Airway epithelial cell (primary cell): ENCODE measurements around the gene CERCAM. TPM values are rescaled to one million over a fixed set of nuclear protein-coding genes. Genes with fewer than 3 reads are reported as not detected.

Experiments
- total RNA-seq: library from RNA; depleted of rRNA; stranded (reverse); fragments of >200 nt; gene quantifications from 2 replicates; pipeline ENCODE4 v1.2.3, GENCODE V29; 2015

The CERCAM gene, protein sequence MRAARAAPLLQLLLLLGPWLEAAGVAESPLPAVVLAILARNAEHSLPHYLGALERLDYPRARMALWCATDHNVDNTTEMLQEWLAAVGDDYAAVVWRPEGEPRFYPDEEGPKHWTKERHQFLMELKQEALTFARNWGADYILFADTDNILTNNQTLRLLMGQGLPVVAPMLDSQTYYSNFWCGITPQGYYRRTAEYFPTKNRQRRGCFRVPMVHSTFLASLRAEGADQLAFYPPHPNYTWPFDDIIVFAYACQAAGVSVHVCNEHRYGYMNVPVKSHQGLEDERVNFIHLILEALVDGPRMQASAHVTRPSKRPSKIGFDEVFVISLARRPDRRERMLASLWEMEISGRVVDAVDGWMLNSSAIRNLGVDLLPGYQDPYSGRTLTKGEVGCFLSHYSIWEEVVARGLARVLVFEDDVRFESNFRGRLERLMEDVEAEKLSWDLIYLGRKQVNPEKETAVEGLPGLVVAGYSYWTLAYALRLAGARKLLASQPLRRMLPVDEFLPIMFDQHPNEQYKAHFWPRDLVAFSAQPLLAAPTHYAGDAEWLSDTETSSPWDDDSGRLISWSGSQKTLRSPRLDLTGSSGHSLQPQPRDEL
- total RNA-seq = 57.5 and 64.2 TPM in 2 replicates

DNA sequence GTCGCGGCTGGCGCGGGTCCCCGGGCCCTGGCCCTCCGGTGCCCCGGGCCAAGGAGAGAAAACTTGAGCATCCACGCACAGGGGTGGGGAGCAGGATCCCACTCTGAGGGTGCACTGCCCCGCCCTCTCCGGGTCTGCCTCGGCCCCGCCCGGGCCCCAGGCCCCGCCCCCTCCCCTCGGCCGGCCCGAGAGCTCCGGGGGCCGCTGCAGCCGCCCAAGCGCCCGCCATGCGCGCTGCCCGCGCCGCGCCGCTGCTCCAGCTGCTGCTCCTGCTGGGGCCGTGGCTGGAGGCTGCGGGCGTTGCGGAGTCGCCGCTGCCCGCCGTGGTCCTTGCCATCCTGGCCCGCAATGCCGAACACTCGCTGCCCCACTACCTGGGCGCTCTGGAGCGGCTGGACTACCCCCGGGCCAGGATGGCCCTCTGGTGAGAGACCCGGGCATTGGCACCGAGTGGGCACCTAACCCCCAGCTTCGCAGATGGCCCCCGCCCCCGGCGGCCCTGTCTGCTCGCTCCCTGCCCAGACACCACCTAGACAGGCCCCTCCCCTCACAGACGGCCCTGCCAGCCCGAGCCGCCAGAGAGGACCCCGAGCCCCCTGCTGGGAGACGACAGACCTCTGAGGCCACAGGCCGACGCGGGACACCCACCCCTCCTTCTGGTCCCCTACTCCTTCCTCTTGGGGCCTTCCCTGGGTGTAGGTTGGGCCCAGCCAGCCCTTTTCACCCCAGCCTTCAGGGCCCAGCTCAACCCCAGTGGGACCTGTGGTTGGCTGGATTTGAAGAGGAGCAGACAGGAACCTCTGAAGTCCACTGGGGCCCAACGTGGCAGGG lies at the start of gene CERCAM:
TSS of gene CERCAM (plus strand) at position 207 of the 831 bp plus-strand sequence. CDS start at position 228, 21 bp downstream.

DNA sequence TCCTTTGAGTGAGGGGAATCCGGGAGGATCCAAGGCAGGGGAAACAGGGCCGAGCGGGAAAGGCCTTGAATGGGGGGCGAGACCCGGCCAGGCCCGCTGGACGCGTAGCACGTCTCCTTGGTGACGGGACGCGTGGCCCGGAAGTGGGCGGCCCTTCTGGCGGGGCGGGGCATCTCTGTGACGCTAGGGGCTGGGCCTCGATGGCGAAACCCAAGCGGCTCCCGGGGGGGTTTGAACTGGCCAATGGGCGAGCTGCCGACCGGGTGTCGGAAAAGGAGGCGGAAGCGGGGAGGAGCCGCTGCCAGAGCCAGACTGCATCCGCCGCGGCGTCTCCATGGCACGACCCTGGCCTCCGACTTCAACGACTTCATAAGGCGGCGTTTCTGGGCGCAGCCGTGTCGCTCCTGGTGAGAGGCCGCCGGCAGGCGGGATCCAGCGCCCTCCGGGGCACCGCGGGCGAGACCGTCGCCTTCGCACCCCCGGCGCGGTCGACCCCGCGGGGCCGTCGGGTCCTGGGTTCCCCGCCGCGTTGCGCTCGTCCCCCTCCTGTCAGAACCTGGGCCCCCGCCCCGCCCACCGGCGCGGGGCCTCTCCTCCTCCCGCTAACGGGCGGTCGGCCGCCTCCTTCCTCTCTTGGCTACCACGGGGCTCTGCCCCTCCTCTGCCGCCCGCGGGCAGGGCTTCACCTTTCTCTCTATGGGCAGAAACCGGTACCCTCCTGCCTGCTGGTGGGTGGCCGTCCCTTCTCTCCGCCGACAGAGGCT lies 35.4 kb downstream of the CERCAM start, which contains the start of gene ODF2:
TSS of gene ODF2 (plus strand) at position 158 of the 764 bp plus-strand sequence. CDS start at position 244, 86 bp downstream.

Other genes with a start within 250 kb of the CERCAM start
- gene CIZ1, start 229.3 kb upstream of the CERCAM start, total RNA-seq = 34.8 and 47.4 TPM in 2 replicates
- gene DNM1, start 217.5 kb upstream of the CERCAM start, total RNA-seq = 0.65 and 1.5 TPM in 2 replicates
- 56.6 and 64.2 TPM in 2 replicates for gene GOLGA2, start 144.8 kb upstream of the CERCAM start, total RNA-seq
- 17.0 and 39.1 TPM in 2 replicates for gene SWI5, start 144.6 kb upstream of the CERCAM start, total RNA-seq
- gene TRUB2, start 98.4 kb upstream of the CERCAM start, total RNA-seq = 11.7 and 20.5 TPM in 2 replicates
- 35.4 and 44.9 TPM in 2 replicates for gene COQ4, start 98.0 kb upstream of the CERCAM start, total RNA-seq
- 40.7 and 48.2 TPM in 2 replicates for gene SLC27A4, start 80.3 kb upstream of the CERCAM start, total RNA-seq
- 24.1 and 29.1 TPM in 2 replicates for gene URM1, start 49.5 kb upstream of the CERCAM start, total RNA-seq
- gene ODF2, start 35.1 kb downstream of the CERCAM start, total RNA-seq = 31.4 and 34.7 TPM in 2 replicates
- 25.5 and 28.4 TPM in 2 replicates for gene GLE1, start 83.9 kb downstream of the CERCAM start, total RNA-seq
- 147 and 175 TPM in 2 replicates for gene SPTAN1, start 131.7 kb downstream of the CERCAM start, total RNA-seq
- gene DYNC2I2, start 236.0 kb downstream of the CERCAM start, total RNA-seq = 103 and 105 TPM in 2 replicates